ENCODE data around the gene SPPL2C. TPM values are rescaled to one million over a fixed set of nuclear protein-coding genes. Genes with fewer than 3 reads are reported as not detected.

SPPL2C gene
- total RNA-seq, 3 donors from 2014 or later = not detected

DNA sequence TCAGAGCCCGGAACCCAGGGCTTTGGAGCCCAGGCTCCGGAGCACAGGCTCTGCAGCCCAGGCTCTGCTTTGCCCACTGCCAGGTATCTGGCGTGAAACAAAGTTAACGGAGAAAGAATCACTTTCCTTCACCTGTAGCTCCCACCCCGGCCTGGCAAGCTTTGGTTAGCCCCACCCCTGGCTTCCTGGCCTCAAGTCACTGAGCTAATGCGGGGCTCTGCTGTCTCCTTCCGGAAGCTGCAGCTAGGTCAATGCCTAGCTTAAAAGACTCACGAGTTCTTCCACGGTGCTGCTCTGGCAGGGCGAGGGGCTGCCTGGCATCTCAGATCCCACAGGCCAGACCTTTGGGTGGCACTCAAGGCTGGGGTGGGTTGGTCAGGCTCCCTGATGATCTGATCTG, 21.1 kb upstream of the SPPL2C start:
- Histone ChIP-seq H3K36me3 (no peaks in the 10 kb centered on the region), H3K9me3 (no peaks in the 10 kb centered on the region), H3K27me3 (no peaks in the 10 kb centered on the region), H3K4me1 (no peaks in the 10 kb centered on the region), H3K4me3 (no peak overlapping the region), H3K27ac (no peak overlapping the region)
- TF ChIP-seq POLR2A (IDR thresholded peaks at IDR 0.05) = no peak
- no peak for DNase-seq (ENCODE audit: low spot score in 2 of 2)
- intact Hi-C loops (cut with DNase I; ENCODE audit: low total_unique reads) = no loop called here

DNA sequence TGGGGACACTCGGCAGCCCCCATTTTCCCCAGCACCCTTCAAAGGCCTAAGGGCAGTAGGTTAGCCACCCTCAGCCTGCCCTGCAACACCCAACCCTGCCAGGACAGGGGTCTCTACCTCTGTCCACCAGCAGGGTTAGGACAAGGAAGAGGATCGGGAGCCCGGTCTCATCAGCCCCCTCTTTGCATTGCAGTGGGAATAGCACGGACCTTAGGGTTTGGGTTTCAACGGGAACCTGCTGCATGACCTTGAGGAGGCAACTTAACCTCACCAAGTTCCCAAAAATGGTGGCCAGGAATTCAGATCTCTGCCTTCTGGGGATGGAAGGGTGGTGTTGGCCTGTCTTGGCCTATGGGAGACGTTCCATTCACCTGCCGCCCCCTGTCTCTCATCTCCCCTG, 20.2 kb upstream of the SPPL2C start:
- H3K9me3 ChIP-seq = no peaks in the 10 kb centered on the region
- no peaks in the 10 kb centered on the region for H3K4me1 ChIP-seq
- no peaks in the 10 kb centered on the region for H3K36me3 ChIP-seq
- intact Hi-C loops (cut with DNase I; ENCODE audit: low total_unique reads) = no loop called here
- H3K27me3 ChIP-seq = no peaks in the 10 kb centered on the region
- TF ChIP-seq POLR2AphosphoS5 (IDR thresholded peaks at IDR 0.05) (no peak), POLR2A (IDR thresholded peaks at IDR 0.05) (no peak)
- TF ChIP-seq, protein P1, sequence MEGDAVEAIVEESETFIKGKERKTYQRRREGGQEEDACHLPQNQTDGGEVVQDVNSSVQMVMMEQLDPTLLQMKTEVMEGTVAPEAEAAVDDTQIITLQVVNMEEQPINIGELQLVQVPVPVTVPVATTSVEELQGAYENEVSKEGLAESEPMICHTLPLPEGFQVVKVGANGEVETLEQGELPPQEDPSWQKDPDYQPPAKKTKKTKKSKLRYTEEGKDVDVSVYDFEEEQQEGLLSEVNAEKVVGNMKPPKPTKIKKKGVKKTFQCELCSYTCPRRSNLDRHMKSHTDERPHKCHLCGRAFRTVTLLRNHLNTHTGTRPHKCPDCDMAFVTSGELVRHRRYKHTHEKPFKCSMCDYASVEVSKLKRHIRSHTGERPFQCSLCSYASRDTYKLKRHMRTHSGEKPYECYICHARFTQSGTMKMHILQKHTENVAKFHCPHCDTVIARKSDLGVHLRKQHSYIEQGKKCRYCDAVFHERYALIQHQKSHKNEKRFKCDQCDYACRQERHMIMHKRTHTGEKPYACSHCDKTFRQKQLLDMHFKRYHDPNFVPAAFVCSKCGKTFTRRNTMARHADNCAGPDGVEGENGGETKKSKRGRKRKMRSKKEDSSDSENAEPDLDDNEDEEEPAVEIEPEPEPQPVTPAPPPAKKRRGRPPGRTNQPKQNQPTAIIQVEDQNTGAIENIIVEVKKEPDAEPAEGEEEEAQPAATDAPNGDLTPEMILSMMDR (IDR thresholded peaks at IDR 0.05) = no peak
- H3K27ac ChIP-seq = no peak overlapping the region
- DNase-seq (ENCODE audit: low spot score in 2 of 2) = no peak
- no peak overlapping the region for H3K4me3 ChIP-seq

DNA sequence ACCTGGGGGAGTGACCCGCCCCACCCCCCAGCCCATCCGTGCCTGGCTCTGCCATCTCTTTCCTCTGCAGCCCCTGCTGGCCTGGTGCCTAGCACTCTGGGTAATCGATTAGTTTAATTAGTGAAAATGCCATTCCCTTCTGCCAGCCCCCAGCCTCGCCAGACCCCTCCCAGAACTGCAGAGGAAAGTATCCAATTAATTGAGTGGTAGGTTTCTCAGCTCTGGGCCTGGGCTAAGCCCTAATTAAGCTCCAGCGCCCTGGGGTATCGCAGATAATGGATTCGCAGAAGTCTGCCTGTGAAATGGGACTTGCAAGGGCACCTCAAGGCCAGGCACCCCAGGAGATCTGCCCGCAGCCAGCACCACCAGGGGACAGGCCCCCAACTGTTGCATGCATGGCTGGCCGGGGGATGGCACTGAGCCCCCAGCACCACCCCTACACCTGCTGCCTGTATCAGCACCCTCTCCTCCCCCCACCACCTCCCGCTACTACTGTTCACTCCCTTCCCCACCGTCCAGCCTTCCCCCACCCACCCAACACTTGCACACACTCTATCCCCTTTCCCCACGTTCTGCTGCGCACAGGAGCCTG, 19.7 kb upstream of the SPPL2C start:
- intact Hi-C loops (cut with DNase I; ENCODE audit: low total_unique reads) = no loop called here

DNA sequence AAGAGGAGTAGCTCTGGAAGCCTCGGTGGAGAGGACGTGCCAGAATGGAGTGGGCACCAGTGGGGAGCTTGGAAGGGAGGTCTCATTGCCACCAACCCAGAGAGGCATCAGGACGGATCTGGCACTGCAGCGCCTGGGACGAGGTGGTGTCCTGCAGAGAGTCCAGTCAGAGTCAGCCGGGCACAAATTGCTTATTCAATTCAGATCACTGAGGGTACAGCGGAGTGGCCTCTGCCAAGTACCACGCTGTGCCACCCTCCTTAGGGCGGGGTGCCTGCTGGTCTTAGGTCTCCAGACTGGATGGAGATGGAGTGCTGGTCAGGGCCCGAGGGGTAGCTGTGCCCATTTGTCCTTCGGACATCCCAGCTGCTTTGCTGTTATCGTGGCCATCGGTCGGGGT, 18.9 kb upstream of the SPPL2C start:
- Histone ChIP-seq H3K27me3 (no peaks in the 10 kb centered on the region), H3K36me3 (no peaks in the 10 kb centered on the region), H3K4me3 (no peak overlapping the region), H3K4me1 (no peaks in the 10 kb centered on the region), H3K9me3 (no peaks in the 10 kb centered on the region), H3K27ac (no peak overlapping the region)
- intact Hi-C loops (cut with DNase I; ENCODE audit: low total_unique reads) = no loop called here
- DNase-seq (ENCODE audit: low spot score in 2 of 2) = no peak
- no peak for TF ChIP-seq POLR2A (IDR thresholded peaks at IDR 0.05)
- TF ChIP-seq, protein P1 (IDR thresholded peaks at IDR 0.05) = no peak
- no peak for TF ChIP-seq POLR2AphosphoS5 (IDR thresholded peaks at IDR 0.05)

More for the DNA sequence above, 19.7 kb upstream of the SPPL2C start:
- H3K27ac ChIP-seq = no peak overlapping the region
- no peak for DNase-seq (ENCODE audit: low spot score in 2 of 2)
- no peak overlapping the region for H3K4me3 ChIP-seq
- no peak for TF ChIP-seq POLR2AphosphoS5 (IDR thresholded peaks at IDR 0.05)
- TF ChIP-seq, protein P1 (IDR thresholded peaks at IDR 0.05) = no peak
- no peak for TF ChIP-seq POLR2A (IDR thresholded peaks at IDR 0.05)
- no peaks in the 10 kb centered on the region for H3K36me3 ChIP-seq
- H3K27me3 ChIP-seq = no peaks in the 10 kb centered on the region
- H3K9me3 ChIP-seq = no peaks in the 10 kb centered on the region
- no peaks in the 10 kb centered on the region for H3K4me1 ChIP-seq

DNA sequence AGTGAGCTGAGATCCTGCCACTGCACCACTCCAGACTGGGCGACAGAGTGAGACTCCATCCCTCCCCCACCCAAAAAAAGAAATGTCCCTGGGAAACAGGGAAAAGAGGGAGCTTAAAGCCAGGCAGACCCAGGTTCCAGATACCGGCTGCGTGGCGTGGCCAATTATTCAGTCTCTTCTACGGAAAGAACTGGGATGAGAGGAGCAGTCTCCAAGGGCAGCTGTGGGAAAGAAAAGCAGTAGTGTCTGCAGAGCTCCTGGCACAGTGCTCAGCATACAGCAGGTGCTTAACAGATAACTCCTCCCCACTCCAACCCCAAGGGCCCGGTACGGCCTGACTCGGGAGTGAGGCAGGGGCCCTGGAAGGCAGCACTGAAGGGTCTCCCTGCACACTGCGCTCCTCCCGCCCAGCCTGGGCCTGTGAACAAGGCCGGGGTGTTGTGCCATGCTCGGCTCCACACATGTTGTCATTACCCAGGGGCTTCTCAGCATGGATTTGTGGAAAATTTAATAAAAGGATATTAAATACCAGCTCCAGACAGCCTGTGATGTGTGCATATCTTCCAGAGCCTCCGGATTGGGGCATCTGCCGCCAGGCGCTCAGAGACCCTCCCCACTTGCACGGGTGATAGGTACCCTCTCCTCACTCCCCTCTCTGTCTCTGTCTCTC, 17.6 kb upstream of the SPPL2C start:
- Histone ChIP-seq H3K4me1 (no peaks in the 10 kb centered on the region), H3K9me3 (no peaks in the 10 kb centered on the region), H3K27me3 (no peaks in the 10 kb centered on the region), H3K36me3 (no peaks in the 10 kb centered on the region), H3K4me3 (no peak overlapping the region), H3K27ac (no peak overlapping the region)
- no peak for DNase-seq (ENCODE audit: low spot score in 2 of 2)
- intact Hi-C loops (cut with DNase I; ENCODE audit: low total_unique reads) = no loop called here
- TF ChIP-seq, protein P1 (IDR thresholded peaks at IDR 0.05) = no peak
- TF ChIP-seq POLR2AphosphoS5 (IDR thresholded peaks at IDR 0.05) (no peak), POLR2A (IDR thresholded peaks at IDR 0.05) (no peak)

Data from breast epithelium (tissue), 4 donors.